Activated T-cell treated with anti-CD3 and anti-CD28 coated beads for 4 hours (primary cell): ENCODE data around the gene TCF19.

Source experiments
- DNase-seq: peaks from one replicate; pipeline ENCODE4 v3.0.0-alpha.2; 2020

The TCF19 gene

GRCh38 chr6:31158140-31158862 is at the start of gene TCF19:
Gene TCF19 (plus strand): TSS chr6:31158589. CDS start chr6:31159470, 881 bp downstream.
- peak; percentile 98 for DNase-seq

- DNase-seq, result no peak
These were observed 47.4 kb upstream of the TCF19 start for GRCh38 chr6:31110825-31111582.

- no peak for DNase-seq
These were observed 46.7 kb upstream of the TCF19 start for GRCh38 chr6:31111712-31112111.

GRCh38 chr6:31112478-31112877 is 45.9 kb upstream of the TCF19 start, which contains the start of gene C6orf15:
Gene C6orf15 (minus strand): TSS chr6:31112575. CDS start chr6:31112555, 20 bp downstream.
- DNase-seq, result no peak

- DNase-seq, result no peak
These were observed 44.4 kb upstream of the TCF19 start for GRCh38 chr6:31113861-31114540.

GRCh38 chr6:31114541-31114878 is 43.9 kb upstream of the TCF19 start, which contains the start of gene PSORS1C1:
Gene PSORS1C1 (plus strand): TSS chr6:31114800. CDS start chr6:31129633, 14,833 bp downstream.
- DNase-seq, result no peak

- no peak for DNase-seq
These were observed 43.2 kb upstream of the TCF19 start for GRCh38 chr6:31114970-31115849.

GRCh38 chr6:31115941-31116560 is 42.3 kb upstream of the TCF19 start:
- no peak for DNase-seq

- no peak for DNase-seq
These were observed 41.6 kb upstream of the TCF19 start for GRCh38 chr6:31116661-31117385.

GRCh38 chr6:31118178-31118577 is 40.2 kb upstream of the TCF19 start:
- DNase-seq, result no peak

- DNase-seq, result no peak
These were observed 38.1 kb upstream of the TCF19 start, which contains the start of gene CDSN for GRCh38 chr6:31120151-31120915. Gene CDSN (minus strand): TSS chr6:31120446. CDS start chr6:31120419, 27 bp downstream.

- DNase-seq, result no peak
These were observed 37.1 kb upstream of the TCF19 start for GRCh38 chr6:31121131-31121790.

GRCh38 chr6:31122791-31123706 is 35.3 kb upstream of the TCF19 start:
- no peak for DNase-seq

GRCh38 chr6:31125162-31125561 is 33.2 kb upstream of the TCF19 start:
- no peak for DNase-seq

GRCh38 chr6:31125586-31126363 is 32.6 kb upstream of the TCF19 start:
- no peak for DNase-seq

- no peak for DNase-seq
These were observed 31.8 kb upstream of the TCF19 start for GRCh38 chr6:31126396-31127175.

- peak; percentile 67 for DNase-seq
These were observed 30.2 kb upstream of the TCF19 start for GRCh38 chr6:31128093-31128676.
